Measurements from ENCODE around the gene PKNOX2. TPM values are rescaled to one million over a fixed set of nuclear protein-coding genes. Genes with fewer than 3 reads are reported as not detected.

PKNOX2 gene
- total and polyA plus RNA-seq, 10 of the 15 experiments (the other 5 are each of a cell fraction or from before 2014, with no cell fraction given): not detected

- TF ChIP-seq RELB (IDR thresholded peaks at IDR 0.05; ENCODE audit: low read depth): no peak
- no peak for TF ChIP-seq FOXM1 (IDR thresholded peaks at IDR 0.05; ENCODE audit: low read depth, low read length)
- TF ChIP-seq BCL11A (IDR thresholded peaks at IDR 0.05; ENCODE audit: low read depth, low read length): no peak
- no peak for TF ChIP-seq SP1 (IDR thresholded peaks at IDR 0.05; ENCODE audit: low read depth, low read length)
- TF ChIP-seq RB1 (IDR thresholded peaks at IDR 0.05; ENCODE audit: borderline replicate concordance): no peak
- no peak for TF ChIP-seq NKRF (conservative IDR thresholded peaks at IDR 0.05)
- TF ChIP-seq ZNF384 (IDR thresholded peaks at IDR 0.05; ENCODE audit: borderline replicate concordance, low read depth, low read length): no peak
- TF ChIP-seq ZNF622 (IDR thresholded peaks at IDR 0.05): no peak
Observed at GRCh38 chr11:125343718-125344131, 179.2 kb downstream of the PKNOX2 start (continued).

- H3K36me3 ChIP-seq (ENCODE audit: control insufficient read depth in 2 of 2, insufficient read depth in 2 of 2, low read length in 1 of 2): no peaks in the 10 kb centered on the region
- no peaks in the 10 kb centered on the region for H3K4me1 ChIP-seq (ENCODE audit: control insufficient read depth, insufficient read depth, low read length)
- H3K79me2 ChIP-seq (ENCODE audit: control insufficient read depth, insufficient read depth, low read length): no peaks in the 10 kb centered on the region
- H3K9ac ChIP-seq (ENCODE audit: control insufficient read depth, insufficient read depth, low read length): no peak overlapping the region
- no peak overlapping the region for H3K27ac ChIP-seq (ENCODE audit: control insufficient read depth, insufficient read depth)
- FAIRE-seq (no peak), ATAC-seq (no peak), DNase-seq (ENCODE audit: low read depth, low spot score) (no peak)
- intact Hi-C loops (cut with micrococcal nuclease; ENCODE audit: unreplicated experiment) (loop anchor here (1.0 to 5.0 kb wide), 2 partner anchors 183 to 254 kb away; partner anchors contain the start of gene PKNOX2), in situ Hi-C loops (cut with MboI) (loop anchor here (5.0 kb wide), 1 partner anchor 378 kb away; no protein-coding TSS in a partner anchor)
- no TSS peak for BruUV-seq (replicated peaks)
- no peak overlapping the region for H3K4me2 ChIP-seq (ENCODE audit: control insufficient read depth, insufficient read depth)
- peaks cover 0 to 13% of the 10 kb centered on the region in 2 experiments; a peak in 2 of 4 replicates for H3K27me3 ChIP-seq (replicated peaks in 1 of 2; ENCODE audit: control insufficient read depth in 2 of 2, insufficient read depth in 2 of 2, low read length in 1 of 2)
- ChIA-PET RAD21 (ENCODE audit: unreplicated experiment) (interaction anchor here (0.8 to 1.8 kb wide), 5 partner anchors 28 to 386 kb away, joined by 3 to 7 read pairs (median 3); no protein-coding TSS in a partner anchor), POLR2A (no interaction called here), SMC1A (ENCODE audit: uncharacterized antibody, unreplicated experiment) (interaction anchor here (1.1 to 2.3 kb wide), 6 partner anchors 11 to 387 kb away, joined by 3 to 12 read pairs (median 4); no protein-coding TSS in a partner anchor), CTCF (interaction anchor here (0.6 to 6.5 kb wide), 21 partner anchors 9 to 385 kb away, joined by 3 to 71 read pairs (median 7); no protein-coding TSS in a partner anchor)
- no peaks in the 10 kb centered on the region for H3K9me3 ChIP-seq (replicated peaks; ENCODE audit: control insufficient read depth, insufficient read depth, low read length)
- H2AFZ ChIP-seq (ENCODE audit: control insufficient read depth, low read depth, low read length): no peak overlapping the region
- no peak overlapping the region for H3K4me3 ChIP-seq
- no peaks in the 10 kb centered on the region for H4K20me1 ChIP-seq (ENCODE audit: control insufficient read depth, insufficient read depth)
- 69% methylated on average over 4 of the region's 4 CpGs for WGBS (ENCODE audit: insufficient coverage, insufficient replicate concordance, low lambda C conversion rate, missing lambda C conversion rate)
- TF ChIP-seq MAX (IDR thresholded peaks at IDR 0.05; ENCODE audit: low read depth, low read length) (no peak), ZNF217 (IDR thresholded peaks at IDR 0.05) (no peak), CHD2 (IDR thresholded peaks at IDR 0.05; ENCODE audit: borderline replicate concordance, low read depth, low read length) (no peak), HDAC2 (IDR thresholded peaks at IDR 0.05) (no peak), JUNB (IDR thresholded peaks at IDR 0.05) (no peak), CREB1 (IDR thresholded peaks at IDR 0.05; ENCODE audit: low read depth) (no peak), DPF2 (IDR thresholded peaks at IDR 0.05) (no peak), TCF12 (IDR thresholded peaks at IDR 0.05; ENCODE audit: low read depth, low read length) (no peak), CEBPB (IDR thresholded peaks at IDR 0.05; ENCODE audit: borderline replicate concordance in 1 of 2, low read depth in 2 of 2, low read length in 2 of 2) (no peak), ESRRA (IDR thresholded peaks at IDR 0.05; ENCODE audit: low read length) (no peak), ZSCAN29 (IDR thresholded peaks at IDR 0.05) (no peak), KDM1A (IDR thresholded peaks at IDR 0.05; ENCODE audit: borderline replicate concordance) (no peak), TARDBP (IDR thresholded peaks at IDR 0.05; ENCODE audit: borderline replicate concordance) (no peak), BACH1 (IDR thresholded peaks at IDR 0.05; ENCODE audit: borderline replicate concordance) (no peak), POLR2AphosphoS5 (IDR thresholded peaks at IDR 0.05; ENCODE audit: low read length) (no peak)
Observed at GRCh38 chr11:125344846-125345420, 180.4 kb downstream of the PKNOX2 start.

All from GM12878 (cell line).